Measurements from ENCODE around the gene PLEKHH3. TPM values are rescaled to one million over a fixed set of nuclear protein-coding genes. Genes with fewer than 3 reads are reported as not detected.
"Not testable (repeated sequence)": the region's sequence is repeated elsewhere in the genome, so short reads cannot be mapped to it uniquely, and the experiment has no call there.

The PLEKHH3 gene
- total RNA-seq, 2 experiments from 2014 or later = 0.62 to 0.77 TPM

- Mint-ChIP-seq H3K27me3 (ENCODE audit: low read depth) (peaks cover 10% of the 10 kb centered on the region), H3K4me3 (no peak overlapping the region), H3K9me3 (no peaks in the 10 kb centered on the region), H3K36me3 (ENCODE audit: low read depth) (no peaks in the 10 kb centered on the region), H3K4me1 (ENCODE audit: low read depth) (peaks cover 13% of the 10 kb centered on the region), H3K27ac (no peak overlapping the region)
- CTCF ChIA-PET = interaction anchor here (0.6 kb wide), 2 partner anchors 11 to 74 kb away, joined by 3 read pairs; no protein-coding TSS in a partner anchor
- no peak for DNase-seq
- intact Hi-C loops (cut with micrococcal nuclease) = no loop called here
Measured at GRCh38 chr17:42651392-42651791, 25.4 kb downstream of the PLEKHH3 start.

- Mint-ChIP-seq H3K27ac (no peak overlapping the region), H3K4me1 (ENCODE audit: low read depth) (no peaks in the 10 kb centered on the region), H3K4me3 (no peak overlapping the region), H3K36me3 (ENCODE audit: low read depth) (no peaks in the 10 kb centered on the region), H3K9me3 (no peaks in the 10 kb centered on the region), H3K27me3 (ENCODE audit: low read depth) (peaks cover 3% of the 10 kb centered on the region)
- intact Hi-C loops (cut with micrococcal nuclease) = no loop called here
- no peak for DNase-seq
- CTCF ChIA-PET = interaction anchor here (1.3 kb wide), 1 partner anchor 27 kb away, joined by 3 read pairs; no protein-coding TSS in a partner anchor
Measured at GRCh38 chr17:42647778-42648177, 29.0 kb downstream of the PLEKHH3 start.

GRCh38 chr17:42642336-42642735 is 34.5 kb downstream of the PLEKHH3 start:
- Mint-ChIP-seq H3K27me3 (ENCODE audit: low read depth) (peaks cover 4% of the 10 kb centered on the region), H3K36me3 (ENCODE audit: low read depth) (no peaks in the 10 kb centered on the region), H3K9me3 (no peaks in the 10 kb centered on the region), H3K27ac (no peak overlapping the region), H3K4me3 (no peak overlapping the region), H3K4me1 (ENCODE audit: low read depth) (no peaks in the 10 kb centered on the region)
- CTCF ChIA-PET = no interaction called here
- DNase-seq = no peak
- intact Hi-C loops (cut with micrococcal nuclease) = no loop called here

- H3K4me1 Mint-ChIP-seq (ENCODE audit: low read depth) = no peaks in the 10 kb centered on the region
Measured at GRCh38 chr17:42640121-42640520, 36.7 kb downstream of the PLEKHH3 start.

GRCh38 chr17:42639525-42640113 is 37.2 kb downstream of the PLEKHH3 start:
- Mint-ChIP-seq H3K27ac (no peak overlapping the region), H3K36me3 (ENCODE audit: low read depth) (no peaks in the 10 kb centered on the region), H3K9me3 (no peaks in the 10 kb centered on the region), H3K4me3 (no peak overlapping the region), H3K4me1 (ENCODE audit: low read depth) (no peaks in the 10 kb centered on the region), H3K27me3 (ENCODE audit: low read depth) (peaks cover 4% of the 10 kb centered on the region)
- CTCF ChIA-PET = no interaction called here
- intact Hi-C loops (cut with micrococcal nuclease) = no loop called here
- DNase-seq = no peak

More at GRCh38 chr17:42640121-42640520, 36.7 kb downstream of the PLEKHH3 start:
- no peak for DNase-seq
- H3K36me3 Mint-ChIP-seq (ENCODE audit: low read depth) = no peaks in the 10 kb centered on the region
- intact Hi-C loops (cut with micrococcal nuclease) = no loop called here
- no peak overlapping the region for H3K4me3 Mint-ChIP-seq
- H3K27me3 Mint-ChIP-seq (ENCODE audit: low read depth) = peaks cover 4% of the 10 kb centered on the region
- no peak overlapping the region for H3K27ac Mint-ChIP-seq
- CTCF ChIA-PET = no interaction called here
- no peaks in the 10 kb centered on the region for H3K9me3 Mint-ChIP-seq

- Mint-ChIP-seq H3K27me3 (ENCODE audit: low read depth) (no peaks in the 10 kb centered on the region), H3K9me3 (no peaks in the 10 kb centered on the region), H3K27ac (no peak overlapping the region), H3K36me3 (ENCODE audit: low read depth) (no peaks in the 10 kb centered on the region), H3K4me3 (no peak overlapping the region), H3K4me1 (ENCODE audit: low read depth) (no peaks in the 10 kb centered on the region)
- intact Hi-C loops (cut with micrococcal nuclease) = no loop called here
- CTCF ChIA-PET = no interaction called here
- no peak for DNase-seq
Measured at GRCh38 chr17:42632949-42633444, 43.8 kb downstream of the PLEKHH3 start.

- CTCF ChIA-PET = no interaction called here
- no peaks in the 10 kb centered on the region for H3K9me3 Mint-ChIP-seq
- H3K36me3 Mint-ChIP-seq (ENCODE audit: low read depth) = no peaks in the 10 kb centered on the region
Measured at GRCh38 chr17:42629411-42630009, 47.3 kb downstream of the PLEKHH3 start.

GRCh38 chr17:42627032-42627764 is 49.6 kb downstream of the PLEKHH3 start:
- H3K27me3 Mint-ChIP-seq (ENCODE audit: low read depth); DNase-seq; H3K4me3 Mint-ChIP-seq; H3K9me3 Mint-ChIP-seq; H3K4me1 Mint-ChIP-seq (ENCODE audit: low read depth); H3K27ac Mint-ChIP-seq; intact Hi-C loops (cut with micrococcal nuclease); H3K36me3 Mint-ChIP-seq (ENCODE audit: low read depth): not testable (repeated sequence)
- CTCF ChIA-PET = interaction anchor here (0.7 kb wide), 1 partner anchor 404 kb away, joined by 5 read pairs; no protein-coding TSS in a partner anchor

More at GRCh38 chr17:42629411-42630009, 47.3 kb downstream of the PLEKHH3 start:
- Mint-ChIP-seq H3K4me3 (no peak overlapping the region), H3K27me3 (ENCODE audit: low read depth) (no peaks in the 10 kb centered on the region), H3K27ac (no peak overlapping the region), H3K4me1 (ENCODE audit: low read depth) (no peaks in the 10 kb centered on the region)
- intact Hi-C loops (cut with micrococcal nuclease) = no loop called here
- no peak for DNase-seq

- CTCF ChIA-PET = no interaction called here
- no peak for DNase-seq
- H3K4me1 Mint-ChIP-seq (ENCODE audit: low read depth) = no peaks in the 10 kb centered on the region
- no peaks in the 10 kb centered on the region for H3K27me3 Mint-ChIP-seq (ENCODE audit: low read depth)
- no peak overlapping the region for H3K4me3 Mint-ChIP-seq
- no peaks in the 10 kb centered on the region for H3K9me3 Mint-ChIP-seq
- intact Hi-C loops (cut with micrococcal nuclease) = no loop called here
- H3K36me3 Mint-ChIP-seq (ENCODE audit: low read depth) = no peaks in the 10 kb centered on the region
- no peak overlapping the region for H3K27ac Mint-ChIP-seq
Measured at GRCh38 chr17:42623732-42624596, 52.8 kb downstream of the PLEKHH3 start.

- CTCF ChIA-PET = no interaction called here
- Mint-ChIP-seq H3K9me3 (no peaks in the 10 kb centered on the region), H3K36me3 (ENCODE audit: low read depth) (no peaks in the 10 kb centered on the region), H3K4me3 (no peak overlapping the region), H3K4me1 (ENCODE audit: low read depth) (peaks cover 2% of the 10 kb centered on the region), H3K27me3 (ENCODE audit: low read depth) (no peaks in the 10 kb centered on the region), H3K27ac (no peak overlapping the region)
- intact Hi-C loops (cut with micrococcal nuclease) = no loop called here
- DNase-seq = no peak
Measured at GRCh38 chr17:42623271-42623670, 53.5 kb downstream of the PLEKHH3 start.

GRCh38 chr17:42621987-42622386 is 54.8 kb downstream of the PLEKHH3 start:
- H3K27me3 Mint-ChIP-seq (ENCODE audit: low read depth); H3K36me3 Mint-ChIP-seq (ENCODE audit: low read depth); H3K27ac Mint-ChIP-seq; H3K4me3 Mint-ChIP-seq; H3K4me1 Mint-ChIP-seq (ENCODE audit: low read depth); DNase-seq; intact Hi-C loops (cut with micrococcal nuclease); H3K9me3 Mint-ChIP-seq: not testable (repeated sequence)
- CTCF ChIA-PET = interaction anchor here (0.6 to 0.7 kb wide), 2 partner anchors 44 to 142 kb away, joined by 3 to 4 read pairs; no protein-coding TSS in a partner anchor

Data from activated naive CD4-positive, alpha-beta T cell treated with anti-CD3 and anti-CD28 coated beads for 36 hours (primary cell).